GM19240 (cell line): ENCODE measurements around the gene STPG3.

ENCODE experiments used
- DNase-seq: peaks from one replicate; pipeline ENCODE4 v3.0.0; 2011; ENCODE audit warnings: low spot score; ENCODE audit not compliant: insufficient read length

STPG3 gene

GRCh38 chr9:137251194-137251461, at the start of gene STPG3:
TSS of gene STPG3 (plus strand) at chr9:137251286. CDS start at chr9:137251287, 1 bp downstream.
- DNase-seq = no peak

GRCh38 chr9:137202966-137203365, 48.1 kb upstream of the STPG3 start:
- no peak for DNase-seq

GRCh38 chr9:137204731-137205125, 46.4 kb upstream of the STPG3 start:
- DNase-seq = no peak

GRCh38 chr9:137205126-137206069, 45.7 kb upstream of the STPG3 start, which contains the start of the genes NDOR1 and TMEM203:
TSS of gene NDOR1 (plus strand) at chr9:137205700. CDS start at chr9:137205778, 78 bp downstream.
TSS of gene TMEM203 (minus strand) at chr9:137205648. CDS start at chr9:137205414, 234 bp downstream.
- peak; percentile 97 for DNase-seq

GRCh38 chr9:137206602-137207001, 44.5 kb upstream of the STPG3 start:
- DNase-seq = no peak

- DNase-seq = no peak
Measured at GRCh38 chr9:137211532-137211931, 39.6 kb upstream of the STPG3 start.

GRCh38 chr9:137212520-137212919, 38.6 kb upstream of the STPG3 start:
- no peak for DNase-seq

- no peak for DNase-seq
Measured at GRCh38 chr9:137213160-137214060, 37.7 kb upstream of the STPG3 start.

- DNase-seq = no peak
Measured at GRCh38 chr9:137214620-137215019, 36.5 kb upstream of the STPG3 start.

- DNase-seq = no peak
Measured at GRCh38 chr9:137215196-137215986, 35.7 kb upstream of the STPG3 start.

GRCh38 chr9:137216188-137216965, 34.7 kb upstream of the STPG3 start:
- no peak for DNase-seq

- no peak for DNase-seq
Measured at GRCh38 chr9:137217276-137218211, 33.5 kb upstream of the STPG3 start.

- no peak for DNase-seq
Measured at GRCh38 chr9:137218212-137218753, 32.8 kb upstream of the STPG3 start.

GRCh38 chr9:137218754-137219271, 32.3 kb upstream of the STPG3 start:
- DNase-seq = no peak

- no peak for DNase-seq
Measured at GRCh38 chr9:137219757-137220316, 31.2 kb upstream of the STPG3 start.

GRCh38 chr9:137220317-137221094, 30.6 kb upstream of the STPG3 start:
- DNase-seq = no peak

GRCh38 chr9:137221095-137221505, 30.0 kb upstream of the STPG3 start:
- DNase-seq = no peak
